Erythroblast (primary cell): ENCODE data around the gene STUB1.

ENCODE experiments used
- GATA1 ChIP-seq: IDR thresholded peaks from 2 replicates; pipeline ENCODE4 v1.6.1; 2011; ENCODE audit warnings: low read depth, mild to moderate bottlenecking, control low read depth, low read length, moderate library complexity
- POLR2A ChIP-seq: IDR thresholded peaks from 2 replicates; pipeline ENCODE4 v1.6.1; 2011; ENCODE audit warnings: mild to moderate bottlenecking, low read length

DNA sequence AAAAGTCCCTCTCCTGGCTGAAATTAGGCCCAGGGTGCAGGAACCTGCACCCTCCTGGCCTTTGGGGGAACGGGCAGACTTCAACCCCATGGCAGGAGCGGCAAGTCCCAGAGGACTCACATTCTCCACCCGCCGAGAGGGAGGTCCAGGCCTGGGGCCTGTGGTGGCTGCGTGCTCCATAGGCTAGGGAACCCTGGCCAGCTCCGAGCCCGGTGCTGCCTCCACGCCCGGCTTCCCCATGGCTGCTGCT is 45.9 kb downstream of the STUB1 start:
- TF ChIP-seq GATA1 = no peak
- no peak for TF ChIP-seq POLR2A
